ENCODE results near the gene MYL5. TPM values are rescaled to one million over a fixed set of nuclear protein-coding genes. Genes with fewer than 3 reads are reported as not detected.

The MYL5 gene
- total and polyA plus RNA-seq, 2 of the 4 experiments (the other 2 are of a cell fraction): 9.1 to 16.0 TPM

- in situ Hi-C loops (cut with MboI; ENCODE audit: low sequenced_read_pairs): no loop called here
- peaks cover 12% of the 10 kb centered on the region for H3K4me1 ChIP-seq (ENCODE audit: control insufficient read depth, insufficient read depth, low read length)
Observed at GRCh38 chr4:676871-677235, 2.5 kb downstream of the MYL5 start.

More at GRCh38 chr4:676871-677235, 2.5 kb downstream of the MYL5 start:
- H3K4ac ChIP-seq (ENCODE audit: low read depth, low read length): no peak overlapping the region
- no peak overlapping the region for H4K5ac ChIP-seq (ENCODE audit: low read depth, low read length)
- no peak overlapping the region for H3K56ac ChIP-seq (ENCODE audit: extremely low read depth, insufficient read depth, low read length)
- H4K20me1 ChIP-seq (ENCODE audit: insufficient read depth, low read length): no peaks in the 10 kb centered on the region
- H2BK120ac ChIP-seq (ENCODE audit: low read depth, low read length): no peak overlapping the region
- H3K23ac ChIP-seq (ENCODE audit: low read depth, low read length): no peak overlapping the region
- TF ChIP-seq MXI1 (IDR thresholded peaks at IDR 0.05; ENCODE audit: borderline replicate concordance, low read depth, low read length) (no peak), RCOR1 (IDR thresholded peaks at IDR 0.05; ENCODE audit: insufficient replicate concordance, low read length) (no peak), USF2 (IDR thresholded peaks at IDR 0.05; ENCODE audit: low read depth, low read length) (no peak), POLR2A (IDR thresholded peaks at IDR 0.05; ENCODE audit: low read depth, low read length) (no peak), MAZ (IDR thresholded peaks at IDR 0.05; ENCODE audit: borderline replicate concordance, low read depth, low read length) (no peak), RFX5 (IDR thresholded peaks at IDR 0.05; ENCODE audit: low read depth, low read length) (no peak), CEBPB (IDR thresholded peaks at IDR 0.05; ENCODE audit: low read depth, low read length) (no peak), CHD1 (IDR thresholded peaks at IDR 0.05; ENCODE audit: low read depth, low read length) (no peak)
- H3K79me1 ChIP-seq (ENCODE audit: low read depth in 1 of 2, low read length in 2 of 2): peaks cover 17 to 27% of the 10 kb centered on the region in 2 experiments; a peak in 3 of 4 replicates
- WGBS, 2 experiments (ENCODE audit: extremely low coverage in 2 of 2, insufficient read length in 1 of 2): 81% methylated on average over 4 of the region's 8 CpGs; no CpG with 5 or more reads in 1 of the 2 experiments
- peak overlapping the region; percentile 18 for H2AFZ ChIP-seq (replicated peaks; ENCODE audit: low read length, poor library complexity)
- no peaks in the 10 kb centered on the region for H3K27me3 ChIP-seq (ENCODE audit: control insufficient read depth, insufficient read depth, low read length)
- H3K9me3 ChIP-seq (ENCODE audit: control insufficient read depth, insufficient read depth, low read length): no peaks in the 10 kb centered on the region
- no peak overlapping the region for H3K27ac ChIP-seq (ENCODE audit: insufficient read depth, low read length)
- CTCF ChIA-PET: no interaction called here
- DNase-seq: no peak
- no peak overlapping the region for H4K91ac ChIP-seq (ENCODE audit: insufficient read depth, low read depth, low read length)
- H3K9me1 ChIP-seq (ENCODE audit: insufficient read depth, low read length): peaks cover 4% of the 10 kb centered on the region; the same call in 1 of the 2 replicates
- no peak overlapping the region for H3K9ac ChIP-seq (ENCODE audit: low read depth, low read length)
- no peak overlapping the region for H2BK20ac ChIP-seq (ENCODE audit: low read depth, low read length)
- no peak overlapping the region for H2AK9ac ChIP-seq (replicated peaks; ENCODE audit: low read depth, low read length, poor library complexity)
- no peak overlapping the region for H3K4me2 ChIP-seq (ENCODE audit: low read depth, low read length)
- intact Hi-C loops (cut with micrococcal nuclease) (loop anchor here (10.0 kb wide), 1 partner anchor 342 kb away; the partner anchor contains the start of gene ZNF141), dilution Hi-C loops (cut with HindIII; ENCODE audit: low sequenced_read_pairs, unreplicated experiment) (no loop called here)
- no TSS peak for BruUV-seq (replicated peaks)
- peaks cover 9% of the 10 kb centered on the region; the same call in 1 of the 2 replicates for H3K36me3 ChIP-seq (ENCODE audit: control insufficient read depth, insufficient read depth, low read length)
- H3K18ac ChIP-seq (ENCODE audit: low read depth, low read length): no peak overlapping the region
- POLR2A ChIA-PET (ENCODE audit: unreplicated experiment): no interaction called here
- no peak overlapping the region for H2BK15ac ChIP-seq (ENCODE audit: low read depth, low read length)
- H2BK5ac ChIP-seq (ENCODE audit: low read depth, low read length, poor library complexity, severe bottlenecking): no peak overlapping the region
- H3K14ac ChIP-seq (replicated peaks; ENCODE audit: low read depth, low read length): no peak overlapping the region
- no peak overlapping the region for H3K4me3 ChIP-seq (ENCODE audit: insufficient read depth, low read depth, low read length)
- no peak overlapping the region for H2AK5ac ChIP-seq (ENCODE audit: low read depth, low read length)
- no peak for ATAC-seq (ENCODE audit: low read depth)
- no peak overlapping the region for H4K8ac ChIP-seq (ENCODE audit: low read depth in 2 of 2, low read length in 2 of 2)

All from IMR-90 (cell line).